Measurements from ENCODE around the gene PTPRE.

PTPRE gene

GRCh38 chr10:128029290-128029651 is 122.4 kb downstream of the PTPRE start:
- no peak for DNase-seq

DNA sequence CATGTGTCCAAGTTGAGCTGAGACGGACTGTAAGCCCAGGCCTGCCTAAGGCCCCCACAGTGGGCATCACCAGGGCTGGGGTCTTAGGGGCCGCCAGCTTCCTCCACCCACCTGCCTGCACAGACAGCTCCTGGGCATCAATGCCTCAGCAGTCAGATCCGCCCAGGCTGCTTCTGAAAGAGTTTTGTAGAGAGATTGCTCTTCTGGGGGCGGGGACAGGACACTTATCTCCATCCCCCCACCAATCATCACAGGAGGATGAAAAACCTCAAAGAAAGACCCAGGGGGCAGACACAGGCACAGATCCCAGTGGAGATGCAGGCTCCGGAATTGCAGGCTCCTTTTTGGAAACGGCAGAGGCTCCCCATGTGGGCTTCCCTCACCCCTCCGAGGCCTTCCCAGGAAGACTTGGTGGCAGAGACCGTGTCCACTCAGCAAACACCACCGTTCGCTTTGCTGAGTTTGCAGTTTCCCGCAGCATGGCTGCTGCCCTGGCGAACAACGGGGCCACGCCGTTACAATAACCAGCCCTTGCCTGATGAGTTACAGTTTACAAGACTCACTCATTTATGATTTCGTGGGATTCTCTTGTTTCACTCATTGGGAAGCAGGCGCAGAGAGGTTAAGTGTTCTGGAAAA is 122.9 kb downstream of the PTPRE start:
- no peak for DNase-seq

DNA sequence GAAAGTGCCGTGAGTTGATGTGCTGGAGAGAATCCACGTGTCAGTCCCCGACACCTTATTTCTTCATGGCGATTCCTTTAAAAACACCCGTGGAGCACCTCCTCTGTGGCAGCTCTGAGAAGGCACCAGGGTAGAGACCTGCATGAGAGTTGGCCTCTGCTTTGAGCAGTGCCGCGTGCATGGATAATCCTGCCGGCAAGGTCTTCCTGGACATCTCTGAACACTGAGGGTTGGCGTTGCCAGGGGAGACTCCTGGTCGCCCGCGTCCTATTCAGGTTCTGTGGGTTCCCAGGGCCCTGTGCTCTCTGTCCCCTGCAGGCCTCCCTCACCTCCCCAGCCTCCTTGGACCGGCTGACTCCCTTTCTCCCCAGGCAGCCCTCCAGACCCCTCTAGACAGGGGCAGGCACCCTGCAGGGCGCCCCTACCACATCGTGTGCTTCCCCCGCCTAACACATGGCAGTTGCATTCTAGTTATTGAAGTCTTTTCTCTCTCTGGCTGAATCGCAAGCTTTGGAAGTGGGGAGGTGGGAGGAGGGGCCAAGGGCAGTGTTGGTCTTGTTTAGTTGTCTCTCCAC is 123.7 kb downstream of the PTPRE start:
- DNase-seq, result no peak

- DNase-seq, result no peak
These were observed 124.3 kb downstream of the PTPRE start for GRCh38 chr10:128031216-128031615.

DNA sequence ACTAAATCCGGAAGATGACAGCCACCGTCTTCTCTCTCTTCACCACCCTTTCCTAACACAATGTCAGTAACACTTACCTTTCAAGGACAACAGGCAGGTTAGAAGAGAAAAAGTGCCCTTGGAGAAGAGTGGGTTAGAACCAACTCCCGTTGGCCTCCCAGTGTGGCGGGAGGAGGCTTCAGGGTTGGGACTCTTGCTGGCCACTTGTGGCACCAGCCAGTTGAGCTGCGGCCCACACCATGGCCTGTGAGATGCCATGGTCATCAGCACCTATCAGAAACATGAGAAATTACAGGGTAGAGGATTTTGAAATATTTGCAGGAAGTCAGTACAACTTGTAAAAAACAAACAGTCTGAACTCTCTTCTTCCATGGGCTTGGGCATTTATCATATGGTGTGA is 125.6 kb downstream of the PTPRE start:
- DNase-seq, result no peak

GRCh38 chr10:128035557-128035973 is 128.7 kb downstream of the PTPRE start:
- no peak for DNase-seq

DNA sequence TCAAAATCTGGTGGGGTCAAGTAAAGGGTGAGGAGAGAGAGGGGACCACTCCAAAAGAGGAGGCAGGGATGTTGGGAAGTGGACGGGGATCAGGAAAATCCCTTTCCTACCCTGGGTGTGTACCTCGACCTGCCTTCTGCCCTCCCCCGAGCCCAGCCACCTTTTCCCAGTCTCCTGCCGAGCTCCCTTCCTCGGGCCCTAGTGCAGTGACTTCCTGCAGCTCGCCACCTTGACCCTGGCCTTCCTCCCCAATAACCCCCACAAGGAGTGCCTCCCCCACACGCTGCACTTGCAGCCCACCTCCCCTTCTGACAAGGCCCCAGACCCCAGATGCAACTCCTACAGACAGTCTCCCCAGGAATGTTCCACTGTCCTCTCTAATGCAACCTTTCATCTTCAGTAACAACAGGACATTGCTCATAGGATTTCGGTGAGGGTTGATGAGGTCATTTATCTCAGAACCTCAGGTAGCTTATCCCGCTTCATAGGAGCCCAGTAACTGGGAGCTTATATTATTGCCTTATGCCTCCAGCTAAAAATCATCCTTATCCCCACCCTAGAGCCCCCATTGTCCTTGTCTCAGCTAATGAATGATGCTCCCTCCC is 129.2 kb downstream of the PTPRE start:
- no peak for DNase-seq

DNA sequence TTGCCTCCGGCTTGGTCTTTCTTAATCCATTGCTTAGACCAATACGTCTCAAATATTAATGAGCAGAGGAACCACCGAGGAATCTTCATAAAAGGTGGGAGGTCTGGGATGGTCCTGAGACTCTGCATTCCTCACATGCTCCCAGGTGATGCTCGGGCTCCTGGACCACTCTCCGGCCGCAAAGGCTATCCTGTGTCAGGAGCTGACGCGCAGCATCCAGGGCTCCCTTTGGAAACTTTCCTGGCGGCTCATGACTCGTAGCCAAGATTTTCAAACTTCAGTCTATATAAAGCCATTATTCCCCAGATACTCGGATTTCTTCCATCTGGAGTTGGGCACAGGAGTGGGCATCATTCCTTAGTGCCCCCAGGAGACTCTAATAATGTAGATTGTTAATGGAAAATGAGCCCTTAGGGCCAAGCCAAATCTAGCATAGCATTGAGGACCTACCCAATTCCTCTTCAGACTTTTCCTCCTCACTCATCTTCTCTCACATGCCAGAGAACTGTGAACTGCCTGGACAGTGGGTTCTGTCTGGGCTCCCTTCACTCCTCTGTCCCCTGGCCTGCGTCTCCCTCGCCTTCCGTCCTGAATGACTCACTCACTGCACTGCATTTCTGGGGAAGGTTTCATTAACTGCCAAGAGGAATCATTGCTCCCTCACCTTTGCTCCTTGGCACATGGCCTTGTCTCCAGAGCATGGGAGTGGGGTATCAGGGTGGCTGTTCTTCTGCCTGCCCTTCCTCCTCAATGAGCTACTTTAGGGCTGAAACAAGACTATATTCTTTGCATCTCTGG is 130.0 kb downstream of the PTPRE start:
- DNase-seq, result no peak

- no peak for DNase-seq
These were observed 133.2 kb downstream of the PTPRE start for GRCh38 chr10:128040096-128040495.

DNA sequence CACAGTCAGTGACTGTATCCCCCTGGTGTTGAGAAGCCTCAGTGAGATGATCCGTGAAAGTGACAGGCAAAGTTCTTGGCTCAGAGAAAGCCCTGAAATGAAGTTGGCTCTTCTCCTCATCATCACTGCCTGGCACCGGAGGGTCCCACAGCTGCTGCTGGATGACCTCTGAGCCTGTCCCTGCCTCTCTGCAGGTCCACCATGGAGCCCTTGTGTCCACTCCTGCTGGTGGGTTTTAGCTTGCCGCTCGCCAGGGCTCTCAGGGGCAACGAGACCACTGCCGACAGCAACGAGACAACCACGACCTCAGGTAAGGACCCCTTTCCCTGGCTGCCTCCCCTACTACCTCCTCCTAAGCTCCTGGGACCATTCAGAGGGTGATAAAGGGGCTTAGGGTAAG is 133.8 kb downstream of the PTPRE start:
- no peak for DNase-seq

DNA sequence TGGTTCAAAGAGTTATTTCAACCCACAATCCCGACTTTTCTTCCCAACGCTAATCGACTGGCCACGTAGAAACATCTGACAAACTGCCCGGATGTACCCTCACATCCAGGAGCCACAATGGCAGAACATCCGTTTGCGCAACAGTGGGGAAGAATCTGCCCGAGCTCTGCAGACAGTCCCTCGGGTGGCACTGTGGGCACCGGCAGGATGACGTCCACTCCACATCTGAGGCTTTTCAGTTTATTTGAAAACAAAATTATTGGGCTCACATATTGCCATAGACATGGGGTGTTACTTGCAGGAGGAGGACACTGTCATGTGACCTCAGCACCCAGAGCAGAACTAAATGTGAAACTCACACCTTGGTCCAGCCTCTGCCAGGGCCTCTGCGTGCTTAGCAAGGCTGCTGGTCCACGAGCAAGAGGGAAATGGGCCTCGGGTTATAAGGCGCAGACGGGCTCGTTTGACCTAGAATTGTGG is 135.3 kb downstream of the PTPRE start:
- no peak for DNase-seq

GRCh38 chr10:128043259-128044045 is 136.5 kb downstream of the PTPRE start:
- DNase-seq, result peak; percentile 44

- no peak for DNase-seq
These were observed 137.3 kb downstream of the PTPRE start for GRCh38 chr10:128044186-128044585.

GRCh38 chr10:128044961-128045832 is 138.3 kb downstream of the PTPRE start:
- no peak for DNase-seq

DNA sequence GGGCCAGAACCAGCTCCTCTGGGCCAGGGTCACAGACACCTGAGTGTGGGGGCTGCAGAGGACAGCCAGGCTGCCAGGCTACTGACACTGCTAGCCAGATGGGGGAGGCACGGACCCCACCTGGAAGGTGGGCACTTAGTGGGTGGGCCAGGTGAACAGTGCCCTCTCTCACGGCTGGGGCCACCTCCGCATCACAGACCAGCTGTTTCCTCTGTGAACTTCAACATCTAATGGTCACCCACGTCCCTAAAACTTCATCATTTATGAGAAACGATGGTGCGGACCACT is 138.9 kb downstream of the PTPRE start:
- no peak for DNase-seq

- DNase-seq, result no peak
These were observed 139.5 kb downstream of the PTPRE start for GRCh38 chr10:128046156-128046952.

DNA sequence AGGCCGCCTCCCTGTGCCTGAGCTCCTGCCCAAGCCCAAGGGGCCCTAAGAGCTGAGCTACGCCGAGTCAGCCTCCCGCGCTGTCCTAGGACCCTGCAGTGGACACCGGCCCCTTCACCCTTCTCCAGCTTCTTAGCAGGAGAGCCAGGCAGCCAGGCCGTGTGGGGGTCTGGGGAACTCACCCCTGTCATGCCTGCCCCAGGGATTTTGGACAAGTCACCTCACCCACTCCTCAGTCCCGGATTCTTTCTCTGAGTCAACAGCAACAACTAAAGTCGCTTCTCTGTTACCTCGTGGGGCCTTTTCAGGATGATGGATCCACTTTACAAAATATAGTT is 140.0 kb downstream of the PTPRE start:
- no peak for DNase-seq

GRCh38 chr10:128047351-128047750 is 140.4 kb downstream of the PTPRE start:
- DNase-seq, result no peak

GRCh38 chr10:128047991-128048818 is 141.3 kb downstream of the PTPRE start:
- DNase-seq, result no peak

DNA sequence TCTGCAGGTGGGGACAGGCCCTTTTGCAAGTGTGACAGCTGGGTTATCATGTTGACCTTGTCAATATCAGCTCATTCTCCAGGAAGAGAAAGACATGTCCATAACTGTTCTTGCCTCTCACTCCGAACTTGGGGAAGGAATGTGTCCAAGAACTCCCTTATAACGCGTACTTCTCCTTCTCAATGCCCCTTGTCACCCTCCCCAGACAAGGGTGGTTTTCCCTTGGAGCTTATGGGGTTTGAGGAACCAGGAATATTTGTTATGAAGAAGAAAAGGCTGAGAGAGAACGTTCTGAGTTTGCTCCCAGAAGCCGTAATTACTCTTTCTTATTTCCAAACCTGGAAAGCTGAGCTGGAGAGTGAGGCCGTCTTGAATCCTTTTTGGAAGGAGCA is 141.9 kb downstream of the PTPRE start:
- no peak for DNase-seq
